Hematopoietic multipotent progenitor cell (in vitro differentiated cells): ENCODE data around the gene EPGN. TPM values are rescaled to one million over a fixed set of nuclear protein-coding genes. Genes with fewer than 3 reads are reported as not detected.

Experiments
- DNase-seq, 3 donors: peaks; one replicate each; pipeline ENCODE4 v3.0.0-alpha.2; 2011 to 2015; ENCODE audit warnings: low read depth in 2 of 3, low spot score in 2 of 3
- total RNA-seq: library from RNA; depleted of rRNA; stranded (reverse); fragments of >200 nt; gene quantifications from one replicate; pipeline ENCODE4 v1.2.3, GENCODE V29; 2012

Gene EPGN
- total RNA-seq, 1 donor, result under 0.01 TPM

GRCh38 chr4:74307170-74307569 lies 1.1 kb upstream of the EPGN start:
- DNase-seq, result no peak

GRCh38 chr4:74309223-74309622 lies 953 bp downstream of the EPGN start:
- DNase-seq, result peak in 1 of 3 donors; percentile 37

DNA sequence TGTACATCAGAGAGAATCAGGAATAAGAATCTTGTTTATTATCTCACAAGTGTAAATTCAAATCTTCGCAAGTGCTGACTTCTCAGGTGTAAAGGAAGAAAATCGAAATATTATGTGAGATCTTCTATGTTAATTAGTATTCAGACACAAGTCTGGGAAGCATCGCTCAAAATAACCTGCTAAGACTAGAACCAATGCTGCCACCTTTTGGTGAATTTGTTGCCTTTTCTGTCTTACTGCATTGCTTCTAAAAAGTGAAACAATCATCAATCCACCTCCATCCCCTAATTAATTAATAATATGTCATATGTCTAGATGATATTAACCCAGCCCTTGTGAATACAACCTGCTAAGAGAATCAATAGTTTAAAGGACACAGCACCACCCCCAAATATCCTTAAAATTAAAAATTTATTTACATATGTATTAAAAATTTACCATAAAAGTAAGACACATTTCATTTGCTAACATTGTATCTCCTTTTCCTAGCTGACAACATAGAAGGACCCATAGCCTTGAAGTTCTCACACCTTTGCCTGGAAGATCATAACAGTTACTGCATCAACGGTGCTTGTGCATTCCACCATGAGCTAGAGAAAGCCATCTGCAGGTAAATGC lies 3.5 kb downstream of the EPGN start:
- peak in 2 of 3 donors; percentile 67 to 84 for DNase-seq

- DNase-seq, result no peak
These were observed 6.1 kb downstream of the EPGN start for GRCh38 chr4:74314329-74314728.

DNA sequence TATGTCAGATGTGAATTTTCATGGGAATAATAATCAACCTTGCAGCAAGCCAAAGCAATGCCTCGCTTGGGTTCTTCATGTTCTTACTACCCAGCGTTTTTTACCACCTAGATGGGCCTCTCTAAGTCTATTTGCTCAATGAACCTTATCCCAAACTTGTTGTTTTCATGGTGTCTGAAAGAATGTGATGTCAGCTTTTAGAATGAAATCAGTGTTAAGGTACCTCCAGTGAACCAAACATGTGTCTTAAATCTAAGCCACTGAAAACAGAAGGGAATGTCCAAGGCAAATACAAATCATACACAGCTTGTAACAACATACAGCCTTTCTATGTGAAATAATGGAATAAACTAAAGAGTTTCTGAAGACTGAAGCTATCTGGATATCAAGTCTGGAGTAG lies 6.7 kb downstream of the EPGN start:
- DNase-seq, result no peak

DNA sequence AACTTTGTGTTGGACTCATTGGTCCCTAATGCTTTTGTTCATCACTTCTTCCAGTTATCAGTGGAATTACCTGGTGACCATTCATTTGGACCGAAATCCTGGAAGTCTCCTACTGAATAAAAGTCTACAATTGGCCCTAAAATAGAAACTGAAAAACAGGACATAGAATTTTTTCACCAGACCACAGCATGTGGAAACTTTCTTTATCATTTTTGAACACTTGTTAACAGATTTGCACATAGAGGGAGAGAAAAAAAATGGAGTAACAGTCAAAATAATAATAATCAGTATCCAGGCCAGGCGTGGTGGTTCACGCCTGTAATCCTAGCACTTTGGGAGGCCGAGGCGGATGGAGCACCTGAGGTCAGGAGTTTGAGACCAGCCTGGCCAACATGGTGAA lies 7.1 kb downstream of the EPGN start:
- peak in 1 of 3 donors; percentile 63 for DNase-seq

DNA sequence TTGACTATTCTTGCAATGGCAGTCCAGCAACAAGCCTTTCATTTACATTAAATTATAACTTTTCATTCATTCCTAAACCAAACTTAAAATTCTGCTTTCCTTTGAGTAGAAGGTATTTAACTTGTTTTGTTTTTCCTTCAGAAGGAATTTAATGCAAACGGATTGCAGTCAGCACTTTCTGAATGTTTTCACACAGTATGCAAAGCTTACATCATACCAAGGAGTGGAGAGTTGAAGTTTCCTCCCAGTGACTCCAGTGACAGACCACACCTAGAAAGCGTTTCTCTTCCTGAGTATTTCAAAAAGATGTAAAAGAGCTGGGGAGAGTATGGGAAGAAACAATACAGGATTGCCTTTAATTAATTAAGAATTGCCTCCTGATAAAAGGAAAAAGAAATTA lies 8.1 kb downstream of the EPGN start:
- DNase-seq, result no peak

- no peak for DNase-seq
These were observed 9.5 kb downstream of the EPGN start for GRCh38 chr4:74317616-74318246.

DNA sequence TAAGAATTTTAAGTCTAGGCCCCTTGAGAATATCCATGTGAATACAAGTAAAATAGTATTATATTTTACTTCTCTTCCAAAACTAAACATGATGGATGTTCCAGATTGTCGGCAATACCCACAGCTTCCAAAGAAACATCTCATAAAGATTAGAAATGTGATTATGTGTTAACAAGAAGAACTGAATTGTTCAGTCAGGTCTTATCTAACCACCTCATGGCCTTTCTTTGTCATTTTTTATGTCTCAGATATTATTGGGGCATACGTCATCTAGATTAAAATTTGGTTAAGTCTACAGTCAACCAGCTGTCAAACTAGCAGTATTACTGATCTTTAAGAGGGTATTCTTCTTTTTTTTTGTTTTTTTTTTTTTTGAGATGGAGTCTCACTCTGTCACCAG lies 10.0 kb downstream of the EPGN start:
- no peak for DNase-seq

DNA sequence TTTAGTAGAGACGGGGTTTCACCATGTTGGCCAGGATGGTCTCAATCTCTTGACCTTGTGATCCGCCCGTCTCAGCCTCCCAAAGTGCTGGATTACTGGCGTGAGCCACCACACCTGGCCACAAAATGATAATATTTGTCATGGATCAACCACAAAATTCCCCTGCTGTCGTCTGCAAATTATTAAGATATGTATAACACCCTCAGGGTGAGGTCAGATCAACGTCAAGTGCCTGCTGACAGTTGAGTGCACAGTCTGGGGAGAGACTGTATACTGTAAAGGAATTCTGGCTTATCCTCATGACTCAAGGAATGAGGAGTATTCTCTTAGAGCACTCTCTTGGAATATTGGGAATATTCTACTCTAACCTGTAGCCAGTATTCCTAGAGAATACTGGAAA lies 11.2 kb downstream of the EPGN start:
- no peak for DNase-seq

DNA sequence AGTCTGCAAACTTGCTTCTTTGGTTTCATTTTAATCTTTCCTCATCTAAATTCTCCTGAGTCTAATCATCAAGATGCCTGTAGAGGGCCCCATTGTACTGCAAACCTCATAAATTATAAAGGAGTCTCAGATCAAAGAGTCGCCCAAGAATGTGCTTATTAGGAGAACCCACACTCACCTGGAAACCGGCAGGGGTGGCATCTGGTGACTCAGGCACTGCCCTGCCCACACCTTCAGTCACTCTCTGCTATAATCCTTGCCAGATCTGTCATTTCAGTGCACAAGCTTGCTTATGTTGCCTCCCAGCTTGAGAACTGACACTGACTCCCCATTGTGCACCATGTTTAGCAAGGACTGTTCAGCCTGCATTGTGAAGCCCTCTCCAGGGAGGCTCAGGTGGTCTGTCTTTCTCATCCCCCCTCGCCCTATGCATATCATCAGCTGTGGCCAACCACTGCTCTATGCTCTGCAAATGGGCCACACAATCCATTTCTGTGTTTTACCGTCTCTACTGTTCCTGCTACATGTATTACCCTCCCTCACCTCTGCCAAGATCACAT lies 12.4 kb downstream of the EPGN start:
- peak in 2 of 3 donors; percentile 84 to 92 for DNase-seq

- peak in 1 of 3 donors; percentile 49 for DNase-seq
These were observed 14.0 kb downstream of the EPGN start for GRCh38 chr4:74322301-74322700.

- no peak for DNase-seq
These were observed 15.4 kb downstream of the EPGN start for GRCh38 chr4:74323663-74324062.

- DNase-seq, result no peak
These were observed 16.0 kb downstream of the EPGN start for GRCh38 chr4:74324262-74324661.

GRCh38 chr4:74325886-74326285 lies 17.6 kb downstream of the EPGN start:
- DNase-seq, result no peak

DNA sequence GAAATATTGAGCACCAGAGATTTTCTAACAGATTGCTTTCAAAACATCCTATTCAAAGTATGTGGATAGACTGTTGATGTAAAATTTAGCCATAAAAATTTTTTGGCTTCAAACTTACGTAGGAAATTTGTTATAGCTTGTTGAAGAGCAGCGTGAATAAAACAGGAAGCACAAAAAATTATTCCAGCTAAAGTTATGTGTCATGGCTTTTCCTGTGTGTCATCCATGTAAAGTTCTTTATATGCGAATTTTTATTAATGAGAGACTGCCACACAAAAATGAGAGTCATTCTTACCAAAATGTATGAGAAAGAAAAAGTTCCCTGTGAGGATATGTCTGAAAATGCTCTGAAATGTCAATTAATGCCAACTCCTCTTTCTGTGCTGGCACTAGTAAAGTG lies 19.5 kb downstream of the EPGN start:
- DNase-seq, result peak in 1 of 3 donors; percentile 37

- DNase-seq, result no peak
These were observed 20.2 kb downstream of the EPGN start for GRCh38 chr4:74328501-74328900.

DNA sequence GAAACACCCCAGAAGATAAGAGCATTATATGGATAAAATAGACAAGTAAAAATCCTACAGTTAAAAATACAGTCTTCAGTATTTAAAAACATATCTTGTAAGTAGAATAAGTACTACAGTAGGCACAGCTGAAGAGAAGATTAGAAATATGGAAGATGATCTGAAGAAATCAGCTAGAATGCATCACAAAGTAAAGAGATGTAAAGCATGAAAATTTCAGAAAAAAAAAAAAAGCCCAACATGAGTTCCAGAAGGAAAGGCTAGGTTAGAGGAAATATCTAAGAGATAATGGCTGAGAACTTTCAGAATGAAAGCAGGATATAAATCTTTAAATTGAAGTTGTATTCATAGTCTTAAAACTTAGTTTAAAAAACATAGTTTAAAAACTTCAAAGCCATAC lies 21.0 kb downstream of the EPGN start:
- DNase-seq, result no peak

DNA sequence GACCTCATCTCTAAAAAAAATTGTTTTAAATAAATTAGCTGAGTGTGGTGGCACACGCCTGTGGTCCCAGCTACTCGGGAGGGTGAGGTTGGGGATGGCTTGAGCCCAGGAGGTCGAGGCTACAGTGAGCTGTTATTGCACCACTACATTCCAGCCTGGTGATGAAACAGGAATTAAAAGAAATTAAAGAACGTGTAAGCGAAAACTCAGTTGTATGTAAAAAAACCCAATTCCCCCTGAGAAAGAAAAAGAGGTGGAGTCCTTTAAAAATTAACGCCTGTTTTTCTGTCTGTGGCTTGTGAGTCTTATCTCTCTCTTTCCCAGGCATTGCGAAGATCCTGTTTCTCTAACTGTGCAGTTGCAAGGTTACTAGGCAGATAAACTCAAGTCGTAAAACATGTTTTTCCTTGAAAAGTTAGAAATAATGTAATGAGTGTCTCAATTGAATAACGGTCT lies 22.1 kb downstream of the EPGN start:
- DNase-seq, result peak in 2 of 3 donors; percentile 70 to 92

- no peak for DNase-seq
These were observed 23.0 kb downstream of the EPGN start for GRCh38 chr4:74331252-74331651.

- no peak for DNase-seq
These were observed 23.7 kb downstream of the EPGN start for GRCh38 chr4:74331944-74332343.

DNA sequence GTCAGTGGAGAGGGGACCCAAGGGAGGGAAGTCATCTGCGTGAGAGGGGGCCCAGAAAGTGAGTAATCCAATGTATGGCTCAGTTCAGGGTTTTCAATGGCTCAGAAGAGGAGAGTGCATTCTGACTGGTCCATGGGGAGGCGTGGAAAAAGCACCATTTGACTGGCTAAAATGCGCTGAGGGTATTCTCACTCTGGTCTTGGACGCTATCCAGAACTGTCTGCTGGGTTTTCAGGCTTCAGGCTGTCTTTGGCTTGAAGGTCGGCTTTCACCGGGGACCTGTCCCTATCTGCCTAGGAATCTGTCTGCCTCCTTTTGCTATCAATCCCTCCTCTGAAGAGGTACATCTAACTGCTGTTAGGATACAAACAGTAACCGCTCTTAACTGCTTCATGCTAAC lies 26.4 kb downstream of the EPGN start:
- no peak for DNase-seq
